ENCODE measurements around the gene UTS2B. TPM values are rescaled to one million over a fixed set of nuclear protein-coding genes. Genes with fewer than 3 reads are reported as not detected.

Gene UTS2B
- total RNA-seq, 1 experiment from 2014 or later, result 1.1 TPM

DNA sequence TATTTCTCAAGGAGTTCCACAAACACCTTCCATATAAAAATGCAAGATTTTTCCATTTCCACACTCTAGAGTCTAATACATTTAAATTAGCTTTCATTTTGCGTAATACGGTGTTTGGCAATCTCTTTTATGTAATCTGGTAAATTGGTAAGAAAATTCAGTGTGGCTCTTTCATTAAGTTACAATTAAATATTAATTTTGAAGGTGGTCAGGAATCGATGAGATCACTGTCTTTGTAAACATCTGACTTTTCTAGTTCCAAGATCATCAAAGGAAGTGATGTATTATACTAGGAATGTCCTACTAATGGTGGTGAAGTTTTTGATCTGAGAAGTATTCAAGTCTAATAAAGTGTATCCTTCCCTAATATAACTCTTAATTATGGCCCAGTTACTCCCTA lies 1.1 kb upstream of the UTS2B start:
- no peaks in the 10 kb centered on the region for H3K9me3 ChIP-seq (ENCODE audit: insufficient read depth, low read depth)
- no peaks in the 10 kb centered on the region for H3K27me3 ChIP-seq (ENCODE audit: insufficient read depth, low read depth)
- peaks cover 34% of the 10 kb centered on the region for H3K4me1 ChIP-seq (replicated peaks; ENCODE audit: insufficient read depth)
- CTCF ChIA-PET, result no interaction called here
- H3K36me3 ChIP-seq (ENCODE audit: low read depth), result peaks cover 18% of the 10 kb centered on the region
- no peaks in the 10 kb centered on the region for H4K20me1 ChIP-seq (ENCODE audit: insufficient read depth)
- POLR2A ChIA-PET (ENCODE audit: unreplicated experiment), result no interaction called here
- H3K4me3 ChIP-seq, result peak overlapping the region; percentile 85
- peaks cover 70% of the 10 kb centered on the region for H3K79me2 ChIP-seq (ENCODE audit: low read depth)
- BruUV-seq (replicated peaks), result no TSS peak
- H3K27ac ChIP-seq, result peak overlapping the region; percentile 78
- no peaks in the 10 kb centered on the region for H3K9me2 ChIP-seq (ENCODE audit: insufficient read depth)
- no peak for TF ChIP-seq EZH2 (IDR thresholded peaks at IDR 0.05; ENCODE audit: low read depth)
- TF ChIP-seq, protein P1, sequence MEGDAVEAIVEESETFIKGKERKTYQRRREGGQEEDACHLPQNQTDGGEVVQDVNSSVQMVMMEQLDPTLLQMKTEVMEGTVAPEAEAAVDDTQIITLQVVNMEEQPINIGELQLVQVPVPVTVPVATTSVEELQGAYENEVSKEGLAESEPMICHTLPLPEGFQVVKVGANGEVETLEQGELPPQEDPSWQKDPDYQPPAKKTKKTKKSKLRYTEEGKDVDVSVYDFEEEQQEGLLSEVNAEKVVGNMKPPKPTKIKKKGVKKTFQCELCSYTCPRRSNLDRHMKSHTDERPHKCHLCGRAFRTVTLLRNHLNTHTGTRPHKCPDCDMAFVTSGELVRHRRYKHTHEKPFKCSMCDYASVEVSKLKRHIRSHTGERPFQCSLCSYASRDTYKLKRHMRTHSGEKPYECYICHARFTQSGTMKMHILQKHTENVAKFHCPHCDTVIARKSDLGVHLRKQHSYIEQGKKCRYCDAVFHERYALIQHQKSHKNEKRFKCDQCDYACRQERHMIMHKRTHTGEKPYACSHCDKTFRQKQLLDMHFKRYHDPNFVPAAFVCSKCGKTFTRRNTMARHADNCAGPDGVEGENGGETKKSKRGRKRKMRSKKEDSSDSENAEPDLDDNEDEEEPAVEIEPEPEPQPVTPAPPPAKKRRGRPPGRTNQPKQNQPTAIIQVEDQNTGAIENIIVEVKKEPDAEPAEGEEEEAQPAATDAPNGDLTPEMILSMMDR (conservative IDR thresholded peaks at IDR 0.05), result no peak
- no peak overlapping the region for H2AFZ ChIP-seq
- H3K4me2 ChIP-seq, result peak overlapping the region; percentile 96
- H3F3A ChIP-seq (ENCODE audit: insufficient read depth, low read depth), result peaks cover 28% of the 10 kb centered on the region
- DNase-seq, result peak in 1 of 2 experiments; percentile 56
- intact Hi-C loops (cut with micrococcal nuclease; ENCODE audit: unreplicated experiment), result loop anchor here (2.0 kb wide), 2 partner anchors 73 to 85 kb away; no protein-coding TSS in a partner anchor

DNA sequence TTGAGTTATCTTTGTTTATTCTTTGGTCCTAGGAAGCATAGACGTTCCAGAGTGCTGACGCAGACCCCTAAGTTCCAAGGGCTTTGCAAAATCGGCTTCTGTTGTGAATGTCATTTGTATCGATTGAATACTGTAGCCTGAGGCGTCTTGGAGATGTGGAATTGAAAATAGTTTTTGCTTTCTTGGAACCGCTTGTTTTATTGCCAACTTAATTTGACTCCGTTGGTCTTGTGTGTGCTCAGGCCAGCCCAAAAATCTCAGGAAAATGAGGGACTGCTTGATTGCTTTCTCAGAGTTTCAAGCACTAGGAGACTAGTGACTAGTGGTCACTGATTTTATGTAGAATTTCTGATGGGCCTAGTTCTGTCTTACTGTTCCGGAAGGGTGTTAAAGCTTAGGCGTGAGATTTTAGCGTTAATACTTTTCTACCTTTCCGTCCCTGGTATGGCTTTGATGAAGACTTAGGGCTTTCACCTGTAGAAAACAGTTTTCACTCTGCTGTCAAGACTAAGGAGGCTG lies 263 bp upstream of the UTS2B start:
- Histone ChIP-seq H3K36me3 (ENCODE audit: low read depth) (peaks cover 14% of the 10 kb centered on the region), H3F3A (ENCODE audit: insufficient read depth, low read depth) (peaks cover 28% of the 10 kb centered on the region), H2AFZ (peak overlapping the region; percentile 92), H3K27ac (peak overlapping the region; percentile 78), H3K9me2 (ENCODE audit: insufficient read depth) (no peaks in the 10 kb centered on the region), H3K27me3 (ENCODE audit: insufficient read depth, low read depth) (no peaks in the 10 kb centered on the region), H3K79me2 (ENCODE audit: low read depth) (peaks cover 62% of the 10 kb centered on the region), H3K4me3 (peak overlapping the region; percentile 85), H4K20me1 (ENCODE audit: insufficient read depth) (no peaks in the 10 kb centered on the region), H3K4me1 (replicated peaks; ENCODE audit: insufficient read depth) (peaks cover 34% of the 10 kb centered on the region), H3K9me3 (ENCODE audit: insufficient read depth, low read depth) (no peaks in the 10 kb centered on the region), H3K4me2 (peak overlapping the region; percentile 96)
- TF ChIP-seq, protein P1 (conservative IDR thresholded peaks at IDR 0.05), result no peak
- TF ChIP-seq EZH2 (IDR thresholded peaks at IDR 0.05; ENCODE audit: low read depth), result no peak
- TSS peak; percentile 53 for BruUV-seq (replicated peaks)
- peak; percentile 32 to 83 for DNase-seq
- POLR2A ChIA-PET (ENCODE audit: unreplicated experiment), result interaction anchor here (0.6 kb wide), 1 partner anchor 92 kb away, joined by 8 read pairs; no protein-coding TSS in a partner anchor
- CTCF ChIA-PET, result no interaction called here
- intact Hi-C loops (cut with micrococcal nuclease; ENCODE audit: unreplicated experiment), result loop anchor here (1.0 to 2.0 kb wide), 3 partner anchors 30 to 84 kb away; no protein-coding TSS in a partner anchor

DNA sequence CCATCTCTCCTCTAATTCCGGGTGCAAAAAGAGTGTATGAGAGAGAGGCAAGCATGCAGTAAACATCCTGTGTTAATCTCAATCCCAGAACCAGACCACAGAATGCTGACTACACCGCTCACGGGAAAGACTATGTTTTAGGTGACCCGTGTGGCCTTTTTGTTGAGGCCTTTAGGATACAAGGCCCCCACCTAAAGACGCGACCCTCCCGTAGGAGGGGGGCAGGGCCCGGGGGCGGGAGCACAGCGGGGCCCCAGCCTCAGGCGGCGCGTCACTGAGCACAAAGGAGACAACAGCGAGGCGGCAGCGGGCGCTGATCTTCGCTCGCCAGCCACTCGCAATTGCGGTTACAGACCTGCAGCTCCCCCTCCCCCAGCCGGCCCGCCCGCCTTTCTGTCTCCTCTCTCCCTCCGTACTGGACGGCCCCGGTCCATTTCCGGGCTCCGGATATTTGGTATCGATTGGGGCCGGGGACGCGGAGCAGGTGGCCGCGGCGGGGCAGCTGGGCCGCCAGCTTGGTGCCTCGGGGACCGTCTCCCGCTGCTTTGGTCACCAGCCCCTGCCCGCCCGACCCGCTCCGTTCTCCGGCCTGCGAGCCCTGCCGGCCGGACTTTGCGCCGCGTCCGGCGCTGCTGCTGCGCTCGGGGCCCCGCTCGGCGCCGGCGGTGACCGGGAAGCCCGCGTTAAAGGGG lies 1.2 kb downstream of the UTS2B start, which contains the start of gene CCDC50:
Gene CCDC50 (plus strand): TSS at position 433 of the 692 bp plus-strand sequence. CDS start 281 bp downstream, outside the sequence.
- no peaks in the 10 kb centered on the region for H3K9me2 ChIP-seq (ENCODE audit: insufficient read depth)
- intact Hi-C loops (cut with micrococcal nuclease; ENCODE audit: unreplicated experiment), result loop anchor here (1.0 kb wide), 1 partner anchor 91 kb away; no protein-coding TSS in a partner anchor
- no peaks in the 10 kb centered on the region for H3K27me3 ChIP-seq (ENCODE audit: insufficient read depth, low read depth)
- TF ChIP-seq, protein P1 (conservative IDR thresholded peaks at IDR 0.05), result no peak
- no peak for TF ChIP-seq EZH2 (IDR thresholded peaks at IDR 0.05; ENCODE audit: low read depth)
- H3K36me3 ChIP-seq (ENCODE audit: low read depth), result peaks cover 5% of the 10 kb centered on the region; the same call in 1 of the 2 replicates
- H3K9me3 ChIP-seq (ENCODE audit: insufficient read depth, low read depth), result no peaks in the 10 kb centered on the region
- DNase-seq, result peak; percentile 64 to 80
- peak within 1 kb of the TSS; percentile 92 for H2AFZ ChIP-seq
- peak within 1 kb of the TSS; percentile 78 for H3K27ac ChIP-seq
- H4K20me1 ChIP-seq (ENCODE audit: insufficient read depth), result no peaks in the 10 kb centered on the region
- peaks cover 28% of the 10 kb centered on the region for H3F3A ChIP-seq (ENCODE audit: insufficient read depth, low read depth)
- BruUV-seq (replicated peaks), result no TSS peak
- H3K4me2 ChIP-seq, result peak within 1 kb of the TSS; percentile 96
- H3K4me1 ChIP-seq (replicated peaks; ENCODE audit: insufficient read depth), result peaks cover 34% of the 10 kb centered on the region
- POLR2A ChIA-PET (ENCODE audit: unreplicated experiment), result interaction anchor here (0.7 kb wide), 1 partner anchor 54 kb away, joined by 4 read pairs; no protein-coding TSS in a partner anchor
- peaks cover 47% of the 10 kb centered on the region for H3K79me2 ChIP-seq (ENCODE audit: low read depth)
- H3K4me3 ChIP-seq, result peak within 1 kb of the TSS; percentile 85
- CTCF ChIA-PET, result interaction anchor here (1.2 kb wide), 1 partner anchor 84 kb away, joined by 4 read pairs; no protein-coding TSS in a partner anchor

Measured in PC-9 (cell line).